Breast epithelium (tissue), 4 donors: ENCODE measurements around the gene SLC22A23. TPM values are rescaled to one million over a fixed set of nuclear protein-coding genes. Genes with fewer than 3 reads are reported as not detected.
A peak's percentile ranks its signal among the peaks of the same experiment; 100 is the strongest.

Experiments used
- DNase-seq, 2 donors: peaks; one replicate each; pipeline ENCODE4 v3.0.0-alpha.2; 2019; ENCODE audit warnings: low spot score in 2 of 2
- H3K27ac ChIP-seq, 2 donors: fragments of 200-600 bp; sonication (generic) in 1 of 2; one replicate each; pipeline ENCODE4 v1.5.1; 2016 to 2019; ENCODE audit warnings: mild to moderate bottlenecking in 1 of 2
- H3K27me3 ChIP-seq, 2 donors: fragments of 200-600 bp; sonication (generic) in 1 of 2; one replicate each; pipeline versions ENCODE4 v1.5.1 to v1.6.0; 2017 to 2019; ENCODE audit warnings: control low read depth in 1 of 2, mild to moderate bottlenecking in 1 of 2
- H3K36me3 ChIP-seq: fragments of 200-600 bp; one replicate; pipeline ENCODE4 v1.5.1; 2019
- H3K4me1 ChIP-seq, 2 donors: fragments of 200-600 bp; sonication (generic); one replicate each; pipeline ENCODE4 v1.5.1; 2016 to 2019; ENCODE audit warnings: control low read depth in 1 of 2
- H3K4me3 ChIP-seq, 3 donors: fragments of 200-600 bp; sonication (generic); 1 replicate in 2 of 3; 2 replicates in 1 of 3; pipeline ENCODE4 v1.5.1; 2016 to 2019; ENCODE audit warnings: mild to moderate bottlenecking in 3 of 3, moderate library complexity in 2 of 3
- H3K9me3 ChIP-seq, 2 donors: fragments of 200-600 bp; sonication (generic) in 1 of 2; one replicate each; pipeline ENCODE4 v1.5.1; 2016 to 2019; ENCODE audit warnings: control low read depth in 1 of 2
- POLR2A ChIP-seq: fragments of 450-650 bp; IDR thresholded peaks from one replicate; pipeline ENCODE4 v1.6.1; 2016; ENCODE audit warnings: antibody characterized with exemption, mild to moderate bottlenecking, moderate library complexity
- POLR2AphosphoS5 ChIP-seq, 3 donors: sonication (generic); formaldehyde crosslinking; IDR thresholded peaks; one replicate each; pipeline ENCODE4 v1.6.1; 2017; ENCODE audit warnings: antibody characterized with exemption in 3 of 3
- intact Hi-C: fragments of 100-400 bp; cut with DNase I; formaldehyde crosslinking; loops from one replicate; pipeline ENCODE4 v1.15.1; 2023; ENCODE audit warnings: low total_unique reads
- total RNA-seq, 3 donors: library from RNA; depleted of rRNA; stranded (reverse); fragments of >200 nt; gene quantifications; one replicate each; pipeline ENCODE4 v1.1.0, GENCODE V29; 2016
- TF ChIP-seq, protein P1 (sequence below), 3 donors: fragments of 450-650 bp; IDR thresholded peaks; one replicate each; pipeline ENCODE4 v1.5.1; 2016 to 2017; ENCODE audit warnings: antibody characterized with exemption in 3 of 3, mild to moderate bottlenecking in 3 of 3, moderate library complexity in 3 of 3

SLC22A23 gene
- total RNA-seq, 3 donors from 2014 or later = 10.9 to 26.3 (median 22.9) TPM

- Histone ChIP-seq H3K27me3 (no peaks in the 10 kb centered on the region), H3K27ac (no peak overlapping the region), H3K36me3 (no peaks in the 10 kb centered on the region), H3K4me3 (no peak overlapping the region), H3K9me3 (no peaks in the 10 kb centered on the region), H3K4me1 (no peaks in the 10 kb centered on the region)
- TF ChIP-seq POLR2A = no peak
- TF ChIP-seq, protein P1, sequence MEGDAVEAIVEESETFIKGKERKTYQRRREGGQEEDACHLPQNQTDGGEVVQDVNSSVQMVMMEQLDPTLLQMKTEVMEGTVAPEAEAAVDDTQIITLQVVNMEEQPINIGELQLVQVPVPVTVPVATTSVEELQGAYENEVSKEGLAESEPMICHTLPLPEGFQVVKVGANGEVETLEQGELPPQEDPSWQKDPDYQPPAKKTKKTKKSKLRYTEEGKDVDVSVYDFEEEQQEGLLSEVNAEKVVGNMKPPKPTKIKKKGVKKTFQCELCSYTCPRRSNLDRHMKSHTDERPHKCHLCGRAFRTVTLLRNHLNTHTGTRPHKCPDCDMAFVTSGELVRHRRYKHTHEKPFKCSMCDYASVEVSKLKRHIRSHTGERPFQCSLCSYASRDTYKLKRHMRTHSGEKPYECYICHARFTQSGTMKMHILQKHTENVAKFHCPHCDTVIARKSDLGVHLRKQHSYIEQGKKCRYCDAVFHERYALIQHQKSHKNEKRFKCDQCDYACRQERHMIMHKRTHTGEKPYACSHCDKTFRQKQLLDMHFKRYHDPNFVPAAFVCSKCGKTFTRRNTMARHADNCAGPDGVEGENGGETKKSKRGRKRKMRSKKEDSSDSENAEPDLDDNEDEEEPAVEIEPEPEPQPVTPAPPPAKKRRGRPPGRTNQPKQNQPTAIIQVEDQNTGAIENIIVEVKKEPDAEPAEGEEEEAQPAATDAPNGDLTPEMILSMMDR (IDR thresholded peaks at IDR 0.05) = peak; percentile 13 to 50 (median 43)
- intact Hi-C loops = no loop called here
- no peak for DNase-seq
These were observed 46.2 kb downstream of the SLC22A23 start for GRCh38 chr6:3410385-3411360.

DNA sequence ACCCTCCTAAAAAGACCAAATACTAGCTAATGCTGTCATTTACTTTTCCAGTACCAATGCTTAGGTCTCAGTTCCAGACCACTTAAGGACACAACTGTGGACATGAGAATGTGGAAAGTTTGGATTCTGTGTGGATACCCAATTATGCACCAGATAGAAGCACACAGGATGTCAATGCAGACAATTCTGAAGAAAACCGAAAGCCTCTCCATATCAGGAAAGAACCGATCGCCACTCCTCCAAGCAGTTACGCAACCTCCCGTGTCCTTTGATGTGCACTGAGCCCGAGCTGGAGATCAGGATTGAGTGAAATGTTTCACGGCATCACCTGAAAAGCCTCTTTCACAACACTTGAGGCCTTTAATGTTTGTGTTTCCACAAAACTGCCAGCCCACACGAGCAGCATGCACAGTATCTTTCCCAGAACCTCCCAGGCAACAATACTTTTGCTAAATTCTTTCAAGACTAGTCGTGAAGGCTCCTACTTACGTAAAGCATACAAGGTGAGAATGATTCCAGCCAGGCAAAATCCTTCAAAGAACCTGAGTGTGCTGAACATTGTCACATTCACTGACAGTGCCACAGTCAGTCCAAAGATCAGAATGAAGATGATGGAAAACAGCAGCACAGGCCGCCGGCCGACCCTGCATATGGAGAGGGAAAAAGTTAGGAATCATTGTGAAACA, 47.0 kb downstream of the SLC22A23 start:
- no peaks in the 10 kb centered on the region for H3K36me3 ChIP-seq
- no peak for DNase-seq
- H3K9me3 ChIP-seq = no peaks in the 10 kb centered on the region
- H3K4me3 ChIP-seq = no peak overlapping the region
- intact Hi-C loops = loop anchor here (10.0 kb wide), 1 partner anchor 1765 kb away; no protein-coding TSS in a partner anchor
- no peaks in the 10 kb centered on the region for H3K27me3 ChIP-seq
- H3K27ac ChIP-seq = no peak overlapping the region
- TF ChIP-seq, protein P1 (IDR thresholded peaks at IDR 0.05) = no peak
- no peak for TF ChIP-seq POLR2A
- TF ChIP-seq POLR2AphosphoS5 (IDR thresholded peaks at IDR 0.05) = no peak
- no peaks in the 10 kb centered on the region for H3K4me1 ChIP-seq

DNA sequence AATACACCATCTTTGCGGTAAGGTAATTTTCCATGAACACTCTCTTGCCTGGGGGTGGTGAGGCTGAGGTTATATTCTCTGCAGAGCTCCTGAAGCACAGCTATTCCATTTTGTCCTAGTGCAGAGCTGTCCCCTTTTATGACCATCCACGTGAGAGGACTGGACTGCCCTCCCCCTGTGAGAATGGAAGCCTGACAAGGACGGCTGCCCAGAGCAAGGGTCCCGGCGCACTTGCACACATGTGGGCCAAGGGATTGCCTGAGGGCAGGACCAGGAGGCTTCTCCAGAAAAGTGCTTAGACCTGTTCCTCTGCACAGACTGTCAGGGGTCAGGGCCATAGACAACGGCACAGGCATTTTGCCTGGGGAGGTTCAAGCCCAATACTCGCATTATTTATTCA, 48.2 kb downstream of the SLC22A23 start:
- Histone ChIP-seq H3K4me3 (no peak overlapping the region), H3K27ac (no peak overlapping the region), H3K4me1 (no peaks in the 10 kb centered on the region), H3K36me3 (no peaks in the 10 kb centered on the region), H3K9me3 (no peaks in the 10 kb centered on the region), H3K27me3 (no peaks in the 10 kb centered on the region)
- TF ChIP-seq, protein P1 (IDR thresholded peaks at IDR 0.05) = no peak
- TF ChIP-seq POLR2AphosphoS5 (IDR thresholded peaks at IDR 0.05) = no peak
- no peak for DNase-seq
- intact Hi-C loops = loop anchor here (10.0 kb wide), 1 partner anchor 1764 kb away; no protein-coding TSS in a partner anchor

DNA sequence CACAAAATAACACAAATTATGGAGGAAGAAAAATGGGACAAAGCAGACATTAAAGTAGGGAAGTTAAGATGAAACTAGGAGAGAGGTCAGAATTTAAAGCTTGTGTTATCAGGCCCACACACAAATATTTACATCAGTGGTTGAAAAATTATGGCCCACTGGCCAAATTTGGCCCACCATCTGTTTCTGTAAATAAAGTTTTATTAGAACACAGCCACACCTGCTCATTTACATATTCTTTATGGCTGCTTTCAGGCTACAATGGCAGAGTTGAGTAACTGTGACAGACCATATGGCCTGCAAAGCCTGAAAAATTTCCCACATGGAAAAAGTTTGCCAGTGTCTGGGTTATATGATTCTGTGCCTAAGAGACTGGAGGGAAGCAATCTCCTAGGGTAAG, 49.0 kb downstream of the SLC22A23 start:
- H3K36me3 ChIP-seq = no peaks in the 10 kb centered on the region
- no peak for TF ChIP-seq POLR2AphosphoS5 (IDR thresholded peaks at IDR 0.05)
- TF ChIP-seq, protein P1 (IDR thresholded peaks at IDR 0.05) = no peak
- TF ChIP-seq POLR2A = no peak
- no peaks in the 10 kb centered on the region for H3K27me3 ChIP-seq
- H3K27ac ChIP-seq = no peak overlapping the region
- DNase-seq = no peak
- no peaks in the 10 kb centered on the region for H3K9me3 ChIP-seq
- intact Hi-C loops = loop anchor here (10.0 kb wide), 1 partner anchor 1763 kb away; no protein-coding TSS in a partner anchor
- H3K4me1 ChIP-seq = no peaks in the 10 kb centered on the region
- H3K4me3 ChIP-seq = no peak overlapping the region
